SK-N-SH (cell line): ENCODE results near the gene TMEM245. TPM values are rescaled to one million over a fixed set of nuclear protein-coding genes. Genes with fewer than 3 reads are reported as not detected.

Experiments used
- CTCF ChIA-PET: fragments of 300-600, 350-600 bp; formaldehyde crosslinking; extraction: SDS; loops from one replicate; lab custom pipeline; 2021; lab: Yijun Ruan, JAX
- POLR2A ChIA-PET: fragments of 350-600 bp; sonication (Branson Sonifier 250); formaldehyde crosslinking; extraction: SDS; loops from one replicate; lab custom pipeline; 2020; ENCODE audit warnings: antibody characterized with exemption, inconsistent platforms; lab: Yijun Ruan, JAX
- DNase-seq: peaks from one replicate; pipeline ENCODE4 v3.0.0; 2012
- H2AFZ ChIP-seq: fragments of 200-600 bp; sonication (generic); 2 replicates; pipeline ENCODE4 v1.8.1; 2016; ENCODE audit warnings: antibody characterized with exemption, mild to moderate bottlenecking, low read depth
- H3F3A ChIP-seq: fragments of 200-600 bp; sonication (generic); replicated peaks from 2 replicates; pipeline ENCODE3; 2016; ENCODE audit warnings: antibody characterized with exemption, mild to moderate bottlenecking; ENCODE audit not compliant: insufficient read depth
- H3K27ac ChIP-seq, 2 experiments: fragments of 200-500 bp in 1 of 2; fragments of 200-600 bp in 1 of 2; sonication (Bioruptor generic) in 1 of 2; sonication (generic), shearing (Covaris generic) in 1 of 2; 2 replicates each; pipeline versions ENCODE4 v1.5.1 to v1.6.1; 2014 to 2016; ENCODE audit warnings: low read depth in 2 of 2, inconsistent platforms in 1 of 2, low read length in 1 of 2, mild to moderate bottlenecking in 1 of 2, mixed read lengths in 1 of 2
- H3K27me3 ChIP-seq: fragments of 200-600 bp; sonication (generic), shearing (Covaris generic); 2 replicates; pipeline ENCODE4 v1.6.1; 2016; ENCODE audit warnings: mixed run types; ENCODE audit not compliant: insufficient read depth
- H3K36me3 ChIP-seq, 2 experiments: fragments of 200-500 bp in 1 of 2; fragments of 200-600 bp in 1 of 2; sonication (Bioruptor generic) in 1 of 2; sonication (generic) in 1 of 2; replicated peaks in 1 of 2; 2 replicates each; pipeline versions ENCODE3 to v1.5.1; 2014 to 2016; ENCODE audit warnings: low read length in 1 of 2, mild to moderate bottlenecking in 1 of 2; ENCODE audit not compliant: insufficient read depth in 2 of 2, control insufficient read depth in 1 of 2
- H3K4me1 ChIP-seq, 2 experiments: fragments of 200-500 bp in 1 of 2; fragments of 200-600 bp in 1 of 2; sonication (Bioruptor generic) in 1 of 2; sonication (generic), shearing (Covaris generic) in 1 of 2; 2 replicates each; pipeline versions ENCODE4 v1.5.1 to v1.6.1; 2014 to 2016; ENCODE audit warnings: low read depth in 1 of 2, low read length in 1 of 2, mixed run types in 1 of 2; ENCODE audit not compliant: insufficient read depth in 2 of 2, control insufficient read depth in 1 of 2
- H3K4me2 ChIP-seq: fragments of 200-600 bp; sonication (generic), shearing (Covaris generic); 2 replicates; pipeline ENCODE4 v1.6.1; 2017; ENCODE audit warnings: mixed run types
- H3K4me3 ChIP-seq, 2 experiments: fragments of 200-500 bp in 1 of 2; fragments of 200-600 bp in 1 of 2; sonication (Bioruptor generic) in 1 of 2; sonication (generic), shearing (Covaris generic) in 1 of 2; 2 replicates each; pipeline versions ENCODE4 v1.5.1 to v1.8.1; 2014 to 2016; ENCODE audit warnings: low read depth in 2 of 2, inconsistent platforms in 1 of 2, low read length in 1 of 2, mild to moderate bottlenecking in 1 of 2, mixed read lengths in 1 of 2, moderate library complexity in 1 of 2
- H3K79me2 ChIP-seq: fragments of 200-600 bp; sonication (generic); 2 replicates; pipeline ENCODE4 v1.8.1; 2017; ENCODE audit warnings: mild to moderate bottlenecking; ENCODE audit not compliant: insufficient read depth
- H3K9ac ChIP-seq: fragments of 200-600 bp; sonication (generic); 2 replicates; pipeline ENCODE4 v1.6.1; 2017; ENCODE audit warnings: mixed run types
- H3K9me2 ChIP-seq: fragments of 200-600 bp; sonication (generic); 2 replicates; pipeline ENCODE4 v1.6.1; 2017; ENCODE audit warnings: mixed run types
- H3K9me3 ChIP-seq: fragments of 200-600 bp; sonication (generic); 2 replicates; pipeline ENCODE4 v1.6.1; 2017; ENCODE audit warnings: mixed run types, mild to moderate bottlenecking, moderate library complexity
- H4K20me1 ChIP-seq: fragments of 200-600 bp; sonication (generic); 2 replicates; pipeline ENCODE4 v1.6.1; 2017; ENCODE audit warnings: mild to moderate bottlenecking, mixed run types; ENCODE audit not compliant: insufficient read depth
- EZH2phosphoT487 ChIP-seq: fragments of 200-600 bp; sonication (generic); IDR thresholded peaks from 2 replicates; pipeline ENCODE4 v1.6.1; 2017; ENCODE audit warnings: low read depth, mixed run types, mild to moderate bottlenecking, antibody characterized with exemption, moderate library complexity, borderline replicate concordance
- FOXM1 ChIP-seq: IDR thresholded peaks from 2 replicates; pipeline ENCODE4 v1.4.0; 2012; ENCODE audit warnings: low read depth, mild to moderate bottlenecking
- NFIC ChIP-seq: IDR thresholded peaks from 2 replicates; pipeline ENCODE4 v1.4.0; 2012; ENCODE audit warnings: borderline replicate concordance
- RXRA ChIP-seq: IDR thresholded peaks from 2 replicates; pipeline ENCODE4 v1.4.0; 2012; ENCODE audit warnings: low read depth, mild to moderate bottlenecking, borderline replicate concordance
- WGBS: methylation state at CpG from one replicate; pipeline ENCODE4 v1.1.6; 2017; ENCODE audit warnings: low lambda C conversion rate; 5-methylcytosine and 5-hydroxymethylcytosine counted together
- polyA plus RNA-seq, 3 experiments: library from polyadenylated mRNA; depleted of rRNA; stranded (reverse); fragments of >200 nt; gene quantifications; 2 replicates each; pipeline ENCODE4 v1.2.3, GENCODE V29; 2012
- TF ChIP-seq, protein P1 (sequence below): fragments of 150-350 bp; IDR thresholded peaks from 2 replicates; pipeline ENCODE4 v1.6.1; 2016; ENCODE audit warnings: mild to moderate bottlenecking, low read depth, low read length
- TF ChIP-seq, protein P2 (sequence below): fragments of 200-600 bp; sonication (generic); IDR thresholded peaks from 2 replicates; pipeline ENCODE4 v1.6.1; 2017; ENCODE audit warnings: antibody characterized with exemption, mild to moderate bottlenecking, moderate library complexity
- TF ChIP-seq, protein P3 (sequence below): IDR thresholded peaks from 2 replicates; pipeline ENCODE4 v1.6.1; 2012; ENCODE audit warnings: mild to moderate bottlenecking, low read depth, low read length, moderate library complexity

The TMEM245 gene
- polyA plus RNA-seq, 1 of the 3 experiments (the other 2 are of a cell fraction): 17.5 TPM

DNA sequence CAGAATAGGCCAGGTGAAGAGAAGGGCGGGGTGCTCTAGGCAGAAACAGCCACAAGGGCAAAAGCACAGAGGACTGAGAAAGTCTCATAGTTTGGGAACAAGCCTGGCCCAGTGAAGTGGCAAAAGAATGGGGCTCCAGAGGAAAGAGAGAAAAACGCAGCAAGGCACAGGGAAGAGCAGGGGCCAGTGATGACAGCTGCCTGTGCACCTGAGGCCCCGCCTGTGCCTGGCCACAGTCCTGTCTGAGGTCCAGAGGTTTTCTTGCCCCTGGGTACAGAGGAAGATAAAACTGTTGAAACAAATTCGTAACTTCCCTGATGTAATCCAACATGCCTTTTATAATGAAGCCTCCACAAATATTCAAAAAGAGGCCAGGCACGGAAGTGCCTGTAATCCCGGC is 25.3 kb upstream of the TMEM245 start (continued):
- TF ChIP-seq, protein P1, sequence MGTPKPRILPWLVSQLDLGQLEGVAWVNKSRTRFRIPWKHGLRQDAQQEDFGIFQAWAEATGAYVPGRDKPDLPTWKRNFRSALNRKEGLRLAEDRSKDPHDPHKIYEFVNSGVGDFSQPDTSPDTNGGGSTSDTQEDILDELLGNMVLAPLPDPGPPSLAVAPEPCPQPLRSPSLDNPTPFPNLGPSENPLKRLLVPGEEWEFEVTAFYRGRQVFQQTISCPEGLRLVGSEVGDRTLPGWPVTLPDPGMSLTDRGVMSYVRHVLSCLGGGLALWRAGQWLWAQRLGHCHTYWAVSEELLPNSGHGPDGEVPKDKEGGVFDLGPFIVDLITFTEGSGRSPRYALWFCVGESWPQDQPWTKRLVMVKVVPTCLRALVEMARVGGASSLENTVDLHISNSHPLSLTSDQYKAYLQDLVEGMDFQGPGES: no peak

DNA sequence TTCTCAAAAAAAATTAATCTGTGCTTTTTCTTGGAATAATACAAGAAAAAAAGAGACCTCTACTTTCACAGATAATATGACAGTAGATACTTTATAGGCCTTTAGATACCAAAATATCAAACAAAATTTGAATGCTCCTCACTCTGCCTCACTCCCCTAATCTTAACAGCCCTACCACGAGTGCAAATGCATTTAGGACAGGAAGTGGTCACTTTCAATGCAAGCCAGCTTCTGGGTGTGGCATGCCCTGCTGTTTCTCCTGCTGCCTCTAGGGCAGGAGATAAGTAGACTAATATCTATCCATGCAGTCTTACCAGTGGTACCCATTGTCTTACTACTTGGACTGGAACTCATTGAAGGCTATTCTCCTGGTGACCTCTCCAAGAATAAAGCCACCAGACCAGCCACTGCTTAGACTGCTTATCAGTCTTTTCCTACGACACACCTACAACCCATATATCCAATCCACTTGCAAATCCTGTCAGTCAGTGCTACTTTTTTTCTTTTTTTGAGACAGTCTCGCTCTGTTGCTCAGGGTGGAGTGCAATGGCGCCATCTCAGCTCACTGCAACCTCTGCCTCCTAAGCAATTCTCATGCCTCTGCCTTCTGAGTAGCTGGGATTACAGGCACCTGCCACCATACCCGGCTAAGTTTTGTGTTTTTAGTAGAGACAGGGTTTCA is 24.3 kb upstream of the TMEM245 start:
- Histone ChIP-seq H3K4me3 (no peak overlapping the region), H3K36me3 (no peaks in the 10 kb centered on the region), H3K27me3 (no peaks in the 10 kb centered on the region), H2AFZ (no peak overlapping the region), H3K27ac (no peak overlapping the region), H3K4me1 (peaks cover 0 to 3% of the 10 kb centered on the region in 2 experiments; a peak in 1 of 4 replicates), H3K9ac (no peak overlapping the region), H3K79me2 (no peaks in the 10 kb centered on the region), H3K4me2 (no peak overlapping the region), H3F3A (no peaks in the 10 kb centered on the region), H4K20me1 (no peaks in the 10 kb centered on the region), H3K9me3 (no peaks in the 10 kb centered on the region), H3K9me2 (no peaks in the 10 kb centered on the region)
- TF ChIP-seq EZH2phosphoT487: no peak
- TF ChIP-seq, protein P2, sequence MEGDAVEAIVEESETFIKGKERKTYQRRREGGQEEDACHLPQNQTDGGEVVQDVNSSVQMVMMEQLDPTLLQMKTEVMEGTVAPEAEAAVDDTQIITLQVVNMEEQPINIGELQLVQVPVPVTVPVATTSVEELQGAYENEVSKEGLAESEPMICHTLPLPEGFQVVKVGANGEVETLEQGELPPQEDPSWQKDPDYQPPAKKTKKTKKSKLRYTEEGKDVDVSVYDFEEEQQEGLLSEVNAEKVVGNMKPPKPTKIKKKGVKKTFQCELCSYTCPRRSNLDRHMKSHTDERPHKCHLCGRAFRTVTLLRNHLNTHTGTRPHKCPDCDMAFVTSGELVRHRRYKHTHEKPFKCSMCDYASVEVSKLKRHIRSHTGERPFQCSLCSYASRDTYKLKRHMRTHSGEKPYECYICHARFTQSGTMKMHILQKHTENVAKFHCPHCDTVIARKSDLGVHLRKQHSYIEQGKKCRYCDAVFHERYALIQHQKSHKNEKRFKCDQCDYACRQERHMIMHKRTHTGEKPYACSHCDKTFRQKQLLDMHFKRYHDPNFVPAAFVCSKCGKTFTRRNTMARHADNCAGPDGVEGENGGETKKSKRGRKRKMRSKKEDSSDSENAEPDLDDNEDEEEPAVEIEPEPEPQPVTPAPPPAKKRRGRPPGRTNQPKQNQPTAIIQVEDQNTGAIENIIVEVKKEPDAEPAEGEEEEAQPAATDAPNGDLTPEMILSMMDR: peak; percentile 47
- 78% methylated on average over 5 of the region's 5 CpGs for WGBS
- POLR2A ChIA-PET: no interaction called here
- CTCF ChIA-PET: interaction anchor here (1.1 kb wide), 1 partner anchor 15 kb away, joined by 4 read pairs; no protein-coding TSS in a partner anchor
- peak; percentile 35 for DNase-seq

DNA sequence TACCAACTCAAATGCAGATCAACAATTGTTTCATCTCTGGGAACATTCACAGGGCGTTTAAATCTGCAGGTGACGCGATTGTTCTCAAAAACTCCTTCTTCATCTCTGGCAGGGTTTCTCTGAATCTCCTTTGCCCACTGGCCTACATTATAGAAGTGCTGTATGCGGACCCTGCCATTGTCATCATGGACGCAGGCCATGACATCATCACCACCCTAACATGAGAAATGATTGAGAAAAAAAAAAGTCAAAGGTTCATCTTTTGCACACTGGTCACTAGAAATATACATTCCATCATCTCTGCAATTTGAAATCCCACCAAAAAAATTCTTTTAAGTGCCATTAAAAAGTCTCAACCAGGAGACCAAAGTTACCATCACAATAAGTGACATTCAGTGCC is 21.6 kb upstream of the TMEM245 start:
- no peak overlapping the region for H3K27ac ChIP-seq
- H2AFZ ChIP-seq: no peak overlapping the region
- H3K27me3 ChIP-seq: no peaks in the 10 kb centered on the region
- no peaks in the 10 kb centered on the region for H3K79me2 ChIP-seq
- no peaks in the 10 kb centered on the region for H3K36me3 ChIP-seq
- H3F3A ChIP-seq: no peaks in the 10 kb centered on the region
- no peaks in the 10 kb centered on the region for H4K20me1 ChIP-seq
- TF ChIP-seq NFIC (no peak), RXRA (no peak), EZH2phosphoT487 (no peak), FOXM1 (no peak)
- TF ChIP-seq, protein P3, sequence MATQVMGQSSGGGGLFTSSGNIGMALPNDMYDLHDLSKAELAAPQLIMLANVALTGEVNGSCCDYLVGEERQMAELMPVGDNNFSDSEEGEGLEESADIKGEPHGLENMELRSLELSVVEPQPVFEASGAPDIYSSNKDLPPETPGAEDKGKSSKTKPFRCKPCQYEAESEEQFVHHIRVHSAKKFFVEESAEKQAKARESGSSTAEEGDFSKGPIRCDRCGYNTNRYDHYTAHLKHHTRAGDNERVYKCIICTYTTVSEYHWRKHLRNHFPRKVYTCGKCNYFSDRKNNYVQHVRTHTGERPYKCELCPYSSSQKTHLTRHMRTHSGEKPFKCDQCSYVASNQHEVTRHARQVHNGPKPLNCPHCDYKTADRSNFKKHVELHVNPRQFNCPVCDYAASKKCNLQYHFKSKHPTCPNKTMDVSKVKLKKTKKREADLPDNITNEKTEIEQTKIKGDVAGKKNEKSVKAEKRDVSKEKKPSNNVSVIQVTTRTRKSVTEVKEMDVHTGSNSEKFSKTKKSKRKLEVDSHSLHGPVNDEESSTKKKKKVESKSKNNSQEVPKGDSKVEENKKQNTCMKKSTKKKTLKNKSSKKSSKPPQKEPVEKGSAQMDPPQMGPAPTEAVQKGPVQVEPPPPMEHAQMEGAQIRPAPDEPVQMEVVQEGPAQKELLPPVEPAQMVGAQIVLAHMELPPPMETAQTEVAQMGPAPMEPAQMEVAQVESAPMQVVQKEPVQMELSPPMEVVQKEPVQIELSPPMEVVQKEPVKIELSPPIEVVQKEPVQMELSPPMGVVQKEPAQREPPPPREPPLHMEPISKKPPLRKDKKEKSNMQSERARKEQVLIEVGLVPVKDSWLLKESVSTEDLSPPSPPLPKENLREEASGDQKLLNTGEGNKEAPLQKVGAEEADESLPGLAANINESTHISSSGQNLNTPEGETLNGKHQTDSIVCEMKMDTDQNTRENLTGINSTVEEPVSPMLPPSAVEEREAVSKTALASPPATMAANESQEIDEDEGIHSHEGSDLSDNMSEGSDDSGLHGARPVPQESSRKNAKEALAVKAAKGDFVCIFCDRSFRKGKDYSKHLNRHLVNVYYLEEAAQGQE: no peak
- 97% methylated on average over 5 of the region's 5 CpGs for WGBS
- ChIA-PET CTCF (no interaction called here), POLR2A (no interaction called here)
- H3K9ac ChIP-seq: no peak overlapping the region
- no peak for DNase-seq
- no peaks in the 10 kb centered on the region for H3K9me3 ChIP-seq
- H3K9me2 ChIP-seq: no peaks in the 10 kb centered on the region
- H3K4me1 ChIP-seq: peaks cover 0 to 3% of the 10 kb centered on the region in 2 experiments; a peak in 1 of 4 replicates
- no peak overlapping the region for H3K4me2 ChIP-seq
- H3K4me3 ChIP-seq: no peak overlapping the region
